NCI-H1105 (cell line): ENCODE measurements around the gene SPDYE4.

Experiments used
- DNase-seq: peaks from one replicate; lab custom pipeline; 2025; lab: John Stamatoyannopoulos, UW

Gene SPDYE4

GRCh38 chr17:8741366-8741765 is 17.0 kb downstream of the SPDYE4 start:
- no peak for DNase-seq

DNA sequence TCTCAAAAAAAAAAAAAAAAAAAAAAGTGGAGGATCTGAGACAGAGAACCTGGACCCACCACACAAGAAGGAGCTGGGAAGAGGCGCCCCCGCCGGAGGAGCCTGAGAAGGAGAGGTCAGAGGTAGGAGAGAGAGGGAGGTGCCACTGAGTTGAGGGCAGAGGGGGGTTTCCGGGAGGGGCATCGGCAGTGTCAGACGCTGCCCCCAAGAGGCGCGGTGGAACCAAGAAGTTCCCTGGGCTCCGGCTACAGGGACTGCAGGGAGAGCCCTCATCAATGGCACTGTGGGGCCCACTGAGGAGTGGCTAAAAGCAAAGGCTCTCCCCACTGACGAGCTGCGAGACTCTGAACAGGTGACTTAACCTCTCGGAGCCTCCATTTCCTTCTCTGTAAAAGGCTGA is 17.9 kb downstream of the SPDYE4 start:
- no peak for DNase-seq

DNA sequence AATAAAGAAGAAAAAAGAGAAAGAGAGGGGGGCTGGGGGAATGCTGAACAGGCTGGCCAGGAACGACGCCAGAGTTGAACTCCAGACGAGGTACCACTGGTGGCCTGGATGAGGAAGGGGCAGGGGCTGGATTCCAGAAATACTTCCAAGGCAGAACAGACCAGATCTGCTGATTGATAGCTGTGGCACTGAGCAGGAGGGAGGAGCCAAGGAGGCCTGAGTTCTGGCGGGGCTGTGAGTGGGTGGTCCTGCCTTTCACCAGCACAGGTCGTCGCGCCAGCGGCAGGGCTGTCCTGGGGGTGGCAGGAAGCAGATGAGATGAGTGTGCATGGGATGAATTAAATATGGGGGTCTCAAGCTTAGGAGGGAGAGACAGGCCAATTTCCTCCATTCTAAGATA is 19.2 kb downstream of the SPDYE4 start:
- DNase-seq: no peak

DNA sequence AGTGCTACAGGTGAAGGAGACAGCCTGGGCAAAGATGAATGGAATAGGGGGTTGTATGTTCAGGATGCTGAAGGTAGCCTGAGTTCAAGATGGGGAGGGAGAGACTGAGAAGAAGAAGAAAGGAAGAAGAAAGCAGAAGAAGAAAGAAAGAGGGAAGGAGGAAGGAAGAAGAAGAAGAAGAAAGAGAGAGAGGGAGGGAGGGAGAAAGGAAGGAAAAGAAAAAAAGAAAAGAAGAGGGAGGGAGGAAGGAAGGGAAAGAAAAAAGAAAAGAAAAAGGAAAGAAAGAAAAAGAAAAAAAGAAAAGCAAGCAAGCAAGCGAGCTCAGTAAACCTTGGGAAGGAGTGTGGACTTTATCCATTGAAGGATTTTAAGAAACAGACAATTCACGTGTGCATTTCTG is 21.6 kb downstream of the SPDYE4 start:
- no peak for DNase-seq

DNA sequence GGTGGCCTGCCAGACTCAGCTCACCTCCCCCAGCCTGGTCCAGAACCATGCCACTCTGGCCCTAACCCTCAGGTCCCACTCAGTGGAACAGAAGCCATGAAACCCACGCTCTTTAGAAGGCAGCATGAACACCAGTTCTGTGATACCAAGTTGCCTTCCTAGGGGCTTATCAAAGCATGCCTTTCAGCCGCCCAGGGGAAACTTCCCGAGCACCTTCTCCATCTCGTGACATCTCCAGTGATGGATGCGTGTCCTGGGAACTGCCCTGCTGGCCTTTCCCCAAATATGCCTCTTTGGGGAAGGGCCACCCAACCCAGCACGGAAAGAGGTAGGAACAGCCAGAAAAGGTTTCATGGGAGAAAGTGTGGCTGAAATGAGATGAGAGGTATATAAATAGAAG is 22.0 kb downstream of the SPDYE4 start:
- no peak for DNase-seq

- no peak for DNase-seq
Observed at GRCh38 chr17:8735336-8735939, 22.9 kb downstream of the SPDYE4 start.

- DNase-seq: no peak
Observed at GRCh38 chr17:8734876-8735275, 23.5 kb downstream of the SPDYE4 start.

DNA sequence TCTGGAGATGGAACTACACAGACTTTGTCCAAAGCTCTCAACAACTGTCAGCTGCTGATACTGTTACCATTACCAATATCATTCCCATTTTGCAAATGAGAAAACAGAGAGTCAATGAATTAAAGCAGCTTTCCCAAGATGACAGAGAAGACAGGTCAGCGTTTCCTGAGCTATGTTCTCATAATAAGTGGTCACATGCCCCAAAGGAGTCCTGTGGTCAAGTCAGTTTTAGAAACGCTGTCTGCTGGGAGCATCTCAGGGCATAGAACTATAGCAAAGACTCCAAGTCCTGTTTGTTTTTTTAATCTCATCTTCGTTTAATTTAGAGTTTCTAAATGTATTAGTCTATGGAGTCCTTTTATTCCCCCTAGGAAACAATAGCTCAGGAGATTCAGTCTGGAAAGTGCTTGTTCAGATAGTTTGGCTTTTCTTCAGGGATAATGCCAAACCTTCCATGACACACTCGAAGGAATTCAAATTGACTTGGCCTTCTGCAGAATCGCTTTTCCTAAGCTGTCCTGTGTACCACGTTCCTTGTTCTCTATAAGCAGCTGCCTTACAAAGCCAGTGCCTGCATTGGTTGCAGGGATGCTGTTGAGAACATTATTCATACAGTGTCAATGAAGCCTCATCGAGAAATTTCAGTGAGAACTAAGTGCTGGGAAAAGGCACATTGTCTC is 25.8 kb downstream of the SPDYE4 start:
- DNase-seq: no peak

DNA sequence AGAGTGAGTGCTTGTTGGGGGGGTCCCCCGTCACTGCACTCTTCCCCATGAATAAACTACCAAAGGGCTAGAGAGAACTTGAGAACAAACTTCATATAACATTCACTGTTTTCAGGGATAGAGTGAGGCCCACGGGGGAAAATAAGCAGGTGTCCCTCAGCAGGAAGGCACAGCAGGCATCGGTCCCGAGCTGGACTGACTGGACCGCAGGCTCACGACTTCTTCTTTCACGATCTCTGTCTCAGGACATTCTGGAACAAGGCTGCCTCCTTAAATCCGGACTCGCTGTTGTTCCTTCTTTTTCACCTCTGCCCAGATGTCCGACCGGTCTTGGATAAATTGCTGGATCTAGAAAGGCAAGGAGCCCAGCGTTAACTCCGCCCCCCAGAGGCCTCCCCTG is 28.5 kb downstream of the SPDYE4 start:
- DNase-seq: no peak

GRCh38 chr17:8729421-8729820 is 28.9 kb downstream of the SPDYE4 start:
- no peak for DNase-seq

DNA sequence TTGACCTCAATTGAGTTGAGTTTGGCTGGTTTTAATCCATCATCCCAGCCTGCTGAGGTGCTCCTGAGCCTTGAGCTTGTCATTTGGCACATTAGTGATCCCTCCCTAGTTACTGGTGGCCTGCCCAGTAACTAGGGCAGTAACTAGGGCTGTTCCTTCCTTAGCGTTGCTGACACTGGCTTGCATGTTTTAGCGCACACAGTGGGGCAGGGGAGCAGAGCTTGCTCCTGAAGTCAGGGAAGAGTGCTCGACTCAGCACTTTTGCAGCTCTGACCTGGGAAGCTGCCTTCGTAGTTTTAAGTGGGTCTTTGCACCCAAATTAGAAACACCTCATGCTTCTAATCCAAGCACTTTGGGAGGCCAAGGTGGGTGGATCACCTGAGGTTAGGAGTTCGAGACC is 29.4 kb downstream of the SPDYE4 start:
- no peak for DNase-seq

- DNase-seq: no peak
Observed at GRCh38 chr17:8728251-8728938, 30.0 kb downstream of the SPDYE4 start.

DNA sequence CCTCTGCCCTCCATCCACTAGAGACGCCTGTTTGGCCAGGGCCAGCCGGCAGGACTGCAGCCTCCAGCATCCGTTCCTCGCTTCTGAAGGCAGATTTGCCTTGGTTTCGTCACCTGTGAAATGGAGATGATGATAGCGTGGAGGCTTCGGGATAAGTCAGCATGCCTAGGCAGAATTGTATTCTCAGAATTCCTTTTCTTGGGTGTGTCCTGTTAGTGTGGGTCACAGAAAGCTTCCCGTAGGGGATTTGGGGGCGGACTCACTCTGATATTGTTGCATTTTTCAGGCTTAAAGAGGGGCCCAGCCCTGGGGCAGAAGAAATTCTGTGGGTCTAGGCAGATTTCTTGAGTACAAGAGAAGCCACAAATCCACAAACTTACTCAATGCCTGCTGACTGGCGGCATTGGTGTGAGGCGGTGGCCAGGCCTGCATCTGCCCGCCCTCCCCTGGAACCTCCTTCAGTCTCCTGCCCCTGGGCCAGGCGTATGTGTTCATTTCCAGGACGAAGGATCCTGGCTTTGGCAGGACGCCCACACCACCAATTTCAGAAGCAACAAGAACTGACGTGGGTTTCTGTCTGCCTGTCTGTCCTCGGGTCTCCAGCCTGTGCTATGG is 31.3 kb downstream of the SPDYE4 start:
- DNase-seq: no peak

DNA sequence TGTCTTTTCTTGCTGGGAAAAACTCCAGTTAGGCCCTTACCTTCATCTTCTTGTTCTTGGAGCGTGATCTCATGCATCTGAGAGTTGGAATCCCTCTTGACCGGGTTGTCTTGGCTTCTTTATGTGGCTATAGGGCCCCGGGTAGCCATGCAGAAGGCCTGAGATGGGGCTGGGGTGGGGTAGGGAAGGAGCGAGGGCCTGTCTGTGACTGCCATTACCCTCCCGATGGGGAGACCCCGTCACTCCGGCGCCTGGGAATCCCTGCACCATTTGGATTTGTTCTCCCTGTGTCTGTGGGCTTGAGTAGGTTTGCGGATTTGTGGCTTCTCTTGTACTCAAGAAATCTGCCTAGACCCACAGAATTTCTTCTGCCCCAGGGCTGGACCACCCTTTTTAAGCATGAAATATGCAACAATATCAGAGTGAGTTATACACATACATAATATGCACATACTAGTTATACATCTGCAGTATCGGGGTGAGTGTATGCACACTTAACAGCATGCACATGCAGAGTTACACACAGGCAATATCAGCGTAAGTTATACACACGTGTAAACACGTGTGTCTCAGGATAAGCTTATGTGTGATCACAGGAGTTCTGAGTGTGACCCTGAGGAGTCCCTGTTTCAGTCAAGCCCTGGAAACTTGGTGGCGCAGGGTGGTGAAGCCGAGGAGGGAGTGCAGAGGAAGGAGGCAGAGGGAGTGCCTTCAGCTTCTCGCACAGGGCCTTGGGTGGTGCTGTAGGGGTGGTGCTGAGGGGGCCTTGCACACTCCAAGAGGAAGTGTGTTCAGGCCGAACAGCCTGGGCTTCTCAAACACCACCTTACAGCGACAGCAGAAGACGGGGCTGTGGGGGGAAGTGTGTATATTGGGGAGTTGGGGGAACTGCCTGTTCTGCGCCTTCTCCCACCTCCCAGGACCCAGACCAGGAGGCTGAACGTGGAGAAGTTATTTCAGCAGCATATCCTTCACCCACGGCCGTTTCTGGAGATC is 32.2 kb downstream of the SPDYE4 start:
- DNase-seq: no peak

DNA sequence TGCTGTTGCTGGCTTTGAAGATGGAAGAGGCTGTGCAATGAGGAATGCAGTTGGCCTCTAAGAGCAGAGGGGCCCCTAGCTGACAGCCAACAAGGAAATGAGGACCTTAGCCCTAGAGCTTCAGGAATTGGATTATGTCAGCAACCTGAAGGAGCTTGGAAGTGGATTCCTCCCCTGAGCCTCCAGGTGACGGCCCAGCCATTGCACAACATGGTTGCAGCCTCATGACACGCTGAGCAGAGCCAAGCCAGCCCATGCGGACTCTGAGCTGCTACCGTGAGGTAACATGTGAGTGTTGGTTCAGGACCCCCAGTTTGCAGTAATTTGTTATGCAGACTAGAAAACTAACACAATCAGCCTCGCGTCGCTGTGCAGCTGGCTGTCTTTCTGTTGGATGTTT is 33.9 kb downstream of the SPDYE4 start:
- no peak for DNase-seq

DNA sequence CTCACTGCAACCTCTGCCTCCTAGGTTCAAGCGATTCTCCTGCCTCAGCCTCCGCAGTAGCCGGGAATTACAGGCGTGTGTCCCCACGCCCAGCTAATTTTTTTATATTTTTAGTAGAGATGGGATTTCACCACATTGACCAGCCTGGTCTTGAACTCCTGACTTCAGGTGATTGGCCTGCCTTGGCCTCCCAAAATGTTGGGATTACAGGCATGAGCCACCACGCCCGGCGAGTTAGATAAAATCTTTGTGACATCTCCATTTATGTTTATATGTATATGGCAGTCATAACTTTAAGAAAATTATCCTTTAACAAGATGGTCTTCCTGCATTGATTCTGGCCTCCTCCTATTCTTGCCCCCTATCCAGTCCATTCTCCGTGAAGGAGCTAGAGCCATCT is 37.8 kb downstream of the SPDYE4 start:
- no peak for DNase-seq

GRCh38 chr17:8719291-8720246 is 38.8 kb downstream of the SPDYE4 start:
- no peak for DNase-seq

DNA sequence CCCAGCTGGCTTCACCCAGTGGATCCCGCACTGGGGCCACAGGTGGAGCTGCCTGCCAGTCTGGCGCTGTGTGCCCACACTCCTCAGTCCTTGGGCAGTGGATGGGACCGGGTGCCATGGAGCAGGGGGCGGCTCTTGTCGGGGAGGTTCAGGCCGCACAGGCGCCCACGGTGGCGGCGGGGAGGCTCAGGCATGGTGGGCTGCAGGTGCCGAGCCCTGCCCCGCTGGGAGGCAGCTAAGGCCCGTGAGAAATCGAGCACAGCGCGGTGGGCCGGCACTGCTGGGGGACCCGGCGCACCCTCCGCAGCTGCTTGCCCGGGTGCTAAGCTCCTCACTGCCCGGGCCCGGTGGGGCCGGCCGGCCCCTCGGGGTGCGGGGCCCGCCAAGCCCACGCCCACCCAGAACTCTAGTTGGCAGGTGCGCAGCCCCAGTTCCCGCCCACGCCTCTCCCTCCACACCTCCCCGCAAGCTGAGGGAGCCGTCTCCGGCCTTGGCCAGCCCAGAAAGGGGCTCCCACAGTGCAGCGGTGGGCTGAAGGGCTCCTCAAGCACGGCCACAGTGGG is 40.3 kb downstream of the SPDYE4 start:
- no peak for DNase-seq

DNA sequence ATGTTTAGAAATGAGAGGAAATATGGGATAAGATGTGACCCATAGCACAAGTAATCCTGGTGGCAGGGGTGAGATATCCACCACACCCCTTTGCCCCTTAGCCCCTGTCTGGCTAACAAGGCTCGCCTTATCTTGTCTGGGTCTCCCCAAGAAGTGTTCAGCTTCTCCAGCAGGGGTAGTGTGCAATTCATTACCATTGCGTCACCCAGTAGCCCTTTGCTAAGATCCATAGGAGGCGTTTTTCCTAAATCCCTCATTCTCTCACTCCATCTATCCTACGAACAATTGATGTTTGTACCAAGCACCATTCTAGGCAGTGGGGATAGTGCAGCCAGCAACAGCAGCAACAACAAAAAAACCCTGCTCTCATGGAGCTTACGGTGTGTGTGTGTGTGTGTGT is 44.5 kb downstream of the SPDYE4 start:
- DNase-seq: no peak

GRCh38 chr17:8713315-8713714 is 45.0 kb downstream of the SPDYE4 start:
- no peak for DNase-seq
